Calu3 (cell line): ENCODE results near the gene CCDC124. TPM values are rescaled to one million over a fixed set of nuclear protein-coding genes. Genes with fewer than 3 reads are reported as not detected.

Source experiments
- BruUV-seq: library from RNA; stranded (reverse); fragments of 400-500 nt; replicated peaks from 2 replicates; lab custom pipeline; 2021; lab: Mats Ljungman, UMichigan
- CTCF ChIA-PET: fragments of 300-600 bp; sonication (Branson Sonifier 250); formaldehyde crosslinking; loops from one replicate; lab custom pipeline; 2022; ENCODE audit warnings: antibody characterized with exemption; lab: Charles Lee
- DNase-seq: peaks from one replicate; pipeline ENCODE4 v3.0.0; 2022
- H3K27ac Mint-ChIP-seq: one replicate; pipeline ENCODE4 v1.8.0; 2022; ENCODE audit warnings: mixed read lengths; ENCODE audit not compliant: unreplicated experiment
- H3K27me3 Mint-ChIP-seq: one replicate; pipeline ENCODE4 v1.8.0; 2022; ENCODE audit warnings: mixed read lengths; ENCODE audit not compliant: unreplicated experiment
- H3K36me3 Mint-ChIP-seq: one replicate; pipeline ENCODE4 v1.8.0; 2022; ENCODE audit warnings: mild to moderate bottlenecking, moderate library complexity, mixed read lengths; ENCODE audit not compliant: insufficient read depth, unreplicated experiment
- H3K4me1 Mint-ChIP-seq: one replicate; pipeline ENCODE4 v1.8.0; 2022; ENCODE audit warnings: mild to moderate bottlenecking, low read depth, mixed read lengths; ENCODE audit not compliant: unreplicated experiment
- H3K4me3 Mint-ChIP-seq: one replicate; pipeline ENCODE4 v1.8.0; 2022; ENCODE audit warnings: mild to moderate bottlenecking, low read depth, moderate library complexity, mixed read lengths; ENCODE audit not compliant: unreplicated experiment
- H3K9me3 Mint-ChIP-seq: one replicate; pipeline ENCODE4 v1.8.0; 2022; ENCODE audit warnings: low read depth, mixed read lengths; ENCODE audit not compliant: unreplicated experiment
- intact Hi-C: fragments of 100-400 bp; cut with micrococcal nuclease; formaldehyde crosslinking; loops from one replicate; pipeline ENCODE4 v1.10.0; 2022; ENCODE audit not compliant: unreplicated experiment
- total RNA-seq: library from RNA; stranded (reverse); gene quantifications from 2 replicates; pipeline ENCODE4 v1.2.3, GENCODE V29; 2022
- TF ChIP-seq, protein P1 (sequence below): fragments of 200-600 bp; IDR thresholded peaks from one replicate; pipeline ENCODE4 v1.8.0; 2022; ENCODE audit warnings: antibody characterized with exemption; ENCODE audit not compliant: unreplicated experiment

CCDC124 gene
- total RNA-seq, 1 experiment from 2014 or later, result 51.1 TPM

DNA sequence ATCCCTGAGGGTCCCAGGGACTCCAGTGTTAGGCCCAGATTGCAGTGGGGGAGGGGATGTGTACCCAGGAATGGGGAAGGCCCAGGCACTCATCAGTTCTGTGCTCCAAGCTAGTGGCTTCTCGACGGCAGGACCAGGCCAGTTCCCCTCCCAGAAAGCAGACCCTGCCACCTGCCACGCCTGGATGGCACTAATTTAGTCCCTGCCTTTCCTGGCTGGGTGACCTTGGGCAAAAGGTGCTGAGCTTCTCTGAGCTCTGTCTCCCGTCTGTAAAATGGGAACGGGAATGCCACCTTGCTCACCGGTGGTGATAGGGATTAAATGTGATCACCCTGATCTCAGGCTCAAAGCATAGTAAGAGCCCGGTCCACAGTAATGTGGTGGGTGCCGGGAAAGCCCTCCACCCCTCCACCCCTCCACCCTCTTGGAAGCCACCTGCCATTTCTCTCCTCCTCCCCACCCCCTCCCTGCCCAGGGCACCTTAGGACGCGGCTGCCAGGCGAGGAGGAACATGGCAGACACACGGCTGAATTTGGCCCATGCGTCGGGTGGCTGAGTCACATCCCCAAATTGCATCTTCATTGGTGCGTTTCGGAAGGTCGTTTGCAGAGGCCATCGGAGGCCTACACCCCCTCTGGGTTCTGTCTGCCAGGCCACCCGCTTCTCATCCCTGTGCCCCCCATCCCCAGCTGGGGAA is 36.4 kb downstream of the CCDC124 start:
- CTCF ChIA-PET, result no interaction called here
- Mint-ChIP-seq H3K9me3 (no peaks in the 10 kb centered on the region), H3K27ac (no peak overlapping the region), H3K27me3 (peaks cover 37% of the 10 kb centered on the region), H3K4me1 (peaks cover 10% of the 10 kb centered on the region), H3K36me3 (no peaks in the 10 kb centered on the region), H3K4me3 (no peak overlapping the region)
- BruUV-seq, result no TSS peak
- intact Hi-C loops, result no loop called here
- TF ChIP-seq, protein P1, sequence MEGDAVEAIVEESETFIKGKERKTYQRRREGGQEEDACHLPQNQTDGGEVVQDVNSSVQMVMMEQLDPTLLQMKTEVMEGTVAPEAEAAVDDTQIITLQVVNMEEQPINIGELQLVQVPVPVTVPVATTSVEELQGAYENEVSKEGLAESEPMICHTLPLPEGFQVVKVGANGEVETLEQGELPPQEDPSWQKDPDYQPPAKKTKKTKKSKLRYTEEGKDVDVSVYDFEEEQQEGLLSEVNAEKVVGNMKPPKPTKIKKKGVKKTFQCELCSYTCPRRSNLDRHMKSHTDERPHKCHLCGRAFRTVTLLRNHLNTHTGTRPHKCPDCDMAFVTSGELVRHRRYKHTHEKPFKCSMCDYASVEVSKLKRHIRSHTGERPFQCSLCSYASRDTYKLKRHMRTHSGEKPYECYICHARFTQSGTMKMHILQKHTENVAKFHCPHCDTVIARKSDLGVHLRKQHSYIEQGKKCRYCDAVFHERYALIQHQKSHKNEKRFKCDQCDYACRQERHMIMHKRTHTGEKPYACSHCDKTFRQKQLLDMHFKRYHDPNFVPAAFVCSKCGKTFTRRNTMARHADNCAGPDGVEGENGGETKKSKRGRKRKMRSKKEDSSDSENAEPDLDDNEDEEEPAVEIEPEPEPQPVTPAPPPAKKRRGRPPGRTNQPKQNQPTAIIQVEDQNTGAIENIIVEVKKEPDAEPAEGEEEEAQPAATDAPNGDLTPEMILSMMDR, result no peak
- DNase-seq, result no peak

DNA sequence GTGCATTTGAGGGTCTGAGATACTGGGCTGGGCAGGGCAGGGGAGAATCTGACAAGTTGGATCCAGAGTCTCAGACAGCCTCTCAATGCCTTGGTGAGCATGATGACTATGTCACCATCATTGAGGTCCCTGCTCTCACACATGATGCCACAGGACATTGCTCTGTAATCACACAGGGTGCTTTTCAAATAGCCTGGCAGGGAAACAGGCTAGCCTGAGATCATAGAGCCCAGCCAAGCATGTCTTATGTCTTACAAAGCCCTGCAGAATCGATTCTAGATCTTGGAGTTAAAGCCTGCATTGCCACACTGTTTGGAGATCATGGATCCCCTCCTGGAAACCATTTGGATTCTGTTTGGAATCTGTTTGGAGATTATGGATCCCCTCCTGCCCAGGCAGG is 39.4 kb downstream of the CCDC124 start:
- H3K9me3 Mint-ChIP-seq, result no peaks in the 10 kb centered on the region
- no TSS peak for BruUV-seq
- TF ChIP-seq, protein P1, result no peak
- no peak overlapping the region for H3K4me3 Mint-ChIP-seq
- no peaks in the 10 kb centered on the region for H3K36me3 Mint-ChIP-seq
- intact Hi-C loops, result no loop called here
- peaks cover 18% of the 10 kb centered on the region for H3K27me3 Mint-ChIP-seq
- no peak overlapping the region for H3K27ac Mint-ChIP-seq
- DNase-seq, result no peak
- CTCF ChIA-PET, result no interaction called here
- no peaks in the 10 kb centered on the region for H3K4me1 Mint-ChIP-seq

DNA sequence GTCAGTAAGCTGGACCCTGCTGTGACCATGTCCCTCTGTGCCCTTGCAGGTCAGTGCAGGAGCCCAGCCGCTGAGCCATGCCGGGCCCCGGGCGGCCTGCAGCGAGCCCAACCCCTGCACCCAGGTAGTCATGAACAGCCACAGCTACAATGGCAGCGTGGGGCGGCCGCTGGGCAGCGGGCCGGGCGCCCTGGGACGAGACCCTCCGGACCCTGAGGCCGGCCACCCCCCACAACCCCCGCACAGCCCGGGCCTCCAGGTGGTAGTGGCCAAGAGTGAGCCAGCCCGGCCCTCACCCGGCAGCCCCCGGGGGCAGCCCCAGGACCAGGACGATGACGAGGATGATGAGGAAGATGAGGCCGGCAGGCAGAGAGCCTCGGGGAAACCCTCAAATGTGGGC is 40.9 kb downstream of the CCDC124 start:
- Mint-ChIP-seq H3K4me3 (no peak overlapping the region), H3K4me1 (no peaks in the 10 kb centered on the region), H3K36me3 (no peaks in the 10 kb centered on the region), H3K27ac (no peak overlapping the region), H3K27me3 (peaks cover 22% of the 10 kb centered on the region), H3K9me3 (no peaks in the 10 kb centered on the region)
- TF ChIP-seq, protein P1, result no peak
- DNase-seq, result no peak
- CTCF ChIA-PET, result no interaction called here
- BruUV-seq, result no TSS peak
- intact Hi-C loops, result no loop called here

DNA sequence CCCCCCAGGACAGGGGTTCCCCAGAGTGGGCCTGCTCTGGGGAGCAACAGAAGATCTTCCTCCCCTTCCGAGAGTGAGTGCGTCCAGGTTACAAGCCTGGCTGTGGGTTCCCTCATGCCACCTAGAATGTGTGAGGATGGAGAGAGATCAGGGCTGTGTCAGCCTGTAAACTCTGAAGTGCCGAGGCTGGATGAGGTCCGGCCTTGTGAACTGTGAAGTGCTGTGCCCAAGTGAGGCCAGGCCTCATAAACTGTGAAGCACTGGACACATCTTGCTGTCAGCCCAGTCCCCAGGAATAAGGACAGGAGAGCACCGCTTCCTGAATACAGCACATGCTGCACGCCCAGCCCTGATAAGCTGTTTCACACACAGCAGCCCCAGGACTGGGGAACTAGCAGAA is 41.7 kb downstream of the CCDC124 start:
- intact Hi-C loops, result no loop called here
- Mint-ChIP-seq H3K27me3 (peaks cover 22% of the 10 kb centered on the region), H3K4me1 (no peaks in the 10 kb centered on the region), H3K36me3 (no peaks in the 10 kb centered on the region), H3K27ac (no peak overlapping the region), H3K9me3 (no peaks in the 10 kb centered on the region), H3K4me3 (no peak overlapping the region)
- no peak for DNase-seq
- no TSS peak for BruUV-seq
- CTCF ChIA-PET, result no interaction called here
- TF ChIP-seq, protein P1, result no peak
